Gastrocnemius medialis (tissue), 4 donors: ENCODE measurements around the gene SUFU. TPM values are rescaled to one million over a fixed set of nuclear protein-coding genes. Genes with fewer than 3 reads are reported as not detected.

Experiments
- ATAC-seq, 2 donors: fragments of 150-250 bp; one replicate each; pipeline ENCODE4 v1.9.1; 2016
- DNase-seq, 2 donors: peaks; one replicate each; pipeline ENCODE4 v3.0.0-alpha.2; 2019
- H3K27ac ChIP-seq, 4 donors: fragments of 200-600 bp; sonication (generic); 1 replicate in 1 of 4; 2 replicates in 3 of 4; pipeline ENCODE4 v1.5.1; 2016 to 2018; ENCODE audit warnings: mild to moderate bottlenecking in 2 of 4, moderate library complexity in 1 of 4
- H3K27me3 ChIP-seq, 3 donors: fragments of 200-600 bp; sonication (generic) in 2 of 3; 1 replicate in 1 of 3; 2 replicates in 2 of 3; pipeline versions ENCODE4 v1.5.1 to v1.6.0; 2016 to 2019; ENCODE audit warnings: mild to moderate bottlenecking in 1 of 3, moderate library complexity in 1 of 3
- H3K36me3 ChIP-seq, 2 donors: fragments of 200-600 bp; sonication (generic) in 1 of 2; one replicate each; pipeline ENCODE4 v1.5.1; 2017 to 2018
- H3K4me1 ChIP-seq, 2 donors: fragments of 200-600 bp; sonication (generic) in 1 of 2; one replicate each; pipeline ENCODE4 v1.5.1; 2016 to 2017; ENCODE audit warnings: mild to moderate bottlenecking in 2 of 2
- H3K4me3 ChIP-seq, 4 donors: fragments of 200-600 bp; sonication (generic) in 3 of 4; 1 replicate in 1 of 4; 2 replicates in 3 of 4; pipeline ENCODE4 v1.5.1; 2016 to 2019; ENCODE audit warnings: mild to moderate bottlenecking in 2 of 4
- H3K9me3 ChIP-seq, 3 donors: fragments of 200-600 bp; sonication (generic) in 2 of 3; 1 replicate in 1 of 3; 2 replicates in 2 of 3; pipeline ENCODE4 v1.5.1; 2016 to 2019
- CTCF ChIP-seq, 5 experiments: fragments of 450-650 bp in 3 of 5; fragments of 200-600 bp in 2 of 5; sonication (generic) in 2 of 5; IDR thresholded peaks in 4 of 5; conservative IDR thresholded peaks in 1 of 5; 1 replicate in 4 of 5; 2 replicates in 1 of 5; pipeline ENCODE4 v1.5.1; 2016 to 2019; ENCODE audit warnings: antibody characterized with exemption in 5 of 5, mild to moderate bottlenecking in 3 of 5, moderate library complexity in 3 of 5
- POLR2A ChIP-seq, 2 donors: fragments of 450-650 bp; IDR thresholded peaks; one replicate each; pipeline ENCODE4 v1.6.1; 2017; ENCODE audit warnings: antibody characterized with exemption in 2 of 2, mild to moderate bottlenecking in 2 of 2, moderate library complexity in 2 of 2
- in situ Hi-C, 4 donors: fragments of 200-750 bp; cut with MboI; loops; one replicate each; pipeline versions ENCODE4 v1.15.0 to v1.8.0; 2017; ENCODE audit warnings: low sequenced_read_pairs in 4 of 4
- intact Hi-C: fragments of 100-400 bp; cut with DNase I; formaldehyde crosslinking; loops from one replicate; pipeline ENCODE4 v1.15.1; 2023; ENCODE audit warnings: low total_unique reads
- total RNA-seq, 4 donors: library from RNA; depleted of rRNA; stranded (reverse); fragments of >200 nt; gene quantifications; one replicate each; pipeline versions ENCODE4 v1.1.0 to v1.2.3, GENCODE V29; 2016

SUFU gene
- total RNA-seq, 4 donors from 2014 or later: 7.3 to 11.8 (median 7.9) TPM

- Histone ChIP-seq H3K27me3 (no peaks in the 10 kb centered on the region), H3K9me3 (no peaks in the 10 kb centered on the region), H3K4me1 (peaks cover 46 to 56% of the 10 kb centered on the region in 2 donors), H3K27ac (peak overlapping the region; percentile 48 to 69 (median 64)), H3K36me3 (no peaks in the 10 kb centered on the region), H3K4me3 (peak overlapping the region; percentile 27 to 39 (median 30))
- in situ Hi-C loops: no loop called here
- peak; percentile 30 to 49 for DNase-seq
- TF ChIP-seq POLR2A (IDR thresholded peaks at IDR 0.05): no peak
- TF ChIP-seq CTCF (IDR thresholded peaks at IDR 0.05 in 4 of 5, conservative IDR thresholded peaks at IDR 0.05 in 1 of 5): no peak
- peak in 1 of 2 donors; percentile 23 for ATAC-seq
- intact Hi-C loops: no loop called here
Observed at GRCh38 chr10:102673819-102674511, 170.2 kb downstream of the SUFU start.

- ATAC-seq: no peak
- peak overlapping the region; percentile 48 to 69 (median 64) for H3K27ac ChIP-seq
- no peaks in the 10 kb centered on the region for H3K27me3 ChIP-seq
- no peak for DNase-seq
- no peaks in the 10 kb centered on the region for H3K9me3 ChIP-seq
- no peaks in the 10 kb centered on the region for H3K36me3 ChIP-seq
- in situ Hi-C loops (no loop called here), intact Hi-C loops (no loop called here)
- peaks cover 40 to 53% of the 10 kb centered on the region in 2 donors for H3K4me1 ChIP-seq
- TF ChIP-seq POLR2A (IDR thresholded peaks at IDR 0.05): no peak
- TF ChIP-seq CTCF (IDR thresholded peaks at IDR 0.05 in 4 of 5, conservative IDR thresholded peaks at IDR 0.05 in 1 of 5): no peak
- H3K4me3 ChIP-seq: peak overlapping the region; percentile 27 to 39 (median 30)
Observed at GRCh38 chr10:102674566-102674965, 170.8 kb downstream of the SUFU start.

GRCh38 chr10:102675011-102675665, 171.4 kb downstream of the SUFU start:
- no peak for TF ChIP-seq POLR2A (IDR thresholded peaks at IDR 0.05)
- no peak for TF ChIP-seq CTCF (IDR thresholded peaks at IDR 0.05 in 4 of 5, conservative IDR thresholded peaks at IDR 0.05 in 1 of 5)
- Histone ChIP-seq H3K27me3 (no peaks in the 10 kb centered on the region), H3K36me3 (no peaks in the 10 kb centered on the region), H3K27ac (peak overlapping the region in 2 of 4 donors; percentile 29 to 69), H3K9me3 (no peaks in the 10 kb centered on the region), H3K4me1 (peaks cover 36 to 48% of the 10 kb centered on the region in 2 donors), H3K4me3 (no peak overlapping the region)
- ATAC-seq (no peak), DNase-seq (no peak)
- in situ Hi-C loops: no loop called here
- intact Hi-C loops: no loop called here

- H3K27ac ChIP-seq: peak overlapping the region in 1 of 4 donors; percentile 69
- ATAC-seq: no peak
- DNase-seq: no peak
Observed at GRCh38 chr10:102675666-102676533, 172.1 kb downstream of the SUFU start.

More at GRCh38 chr10:102675666-102676533, 172.1 kb downstream of the SUFU start:
- Histone ChIP-seq H3K9me3 (no peaks in the 10 kb centered on the region), H3K27me3 (no peaks in the 10 kb centered on the region), H3K36me3 (no peaks in the 10 kb centered on the region), H3K4me1 (peaks cover 33 to 48% of the 10 kb centered on the region in 2 donors), H3K4me3 (no peak overlapping the region)
- in situ Hi-C loops (no loop called here), intact Hi-C loops (no loop called here)
- no peak for TF ChIP-seq POLR2A (IDR thresholded peaks at IDR 0.05)
- TF ChIP-seq CTCF (IDR thresholded peaks at IDR 0.05 in 4 of 5, conservative IDR thresholded peaks at IDR 0.05 in 1 of 5): no peak
